SIG-M5 treated with dmso at 0.1 percent for 504 hours (cell line): Measurements from ENCODE around the gene ENAH.

Experiments
- DNase-seq: peaks from one replicate; lab custom pipeline; 2025; ENCODE audit not compliant: unreplicated experiment; lab: John Stamatoyannopoulos, UW

ENAH gene

DNA sequence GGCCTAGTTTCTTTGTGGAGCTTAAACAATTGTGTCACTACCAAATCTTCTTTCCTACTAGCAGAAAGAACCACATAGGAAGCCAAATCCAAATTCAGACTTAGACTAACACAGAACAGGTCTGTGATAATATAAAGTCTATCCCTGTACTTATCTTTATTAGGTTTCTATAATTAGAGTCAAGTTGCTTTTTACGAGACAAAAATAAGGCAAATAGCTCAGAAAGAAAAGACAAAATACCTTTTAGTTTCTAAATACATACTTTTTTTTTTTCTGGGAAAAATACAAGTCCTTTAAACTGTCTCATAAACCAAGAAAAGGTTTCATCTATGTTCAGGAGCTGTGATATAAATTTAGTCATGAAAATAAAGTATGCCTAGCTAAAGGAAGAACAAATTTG lies 146.2 kb downstream of the ENAH start:
- no peak for DNase-seq

GRCh38 chr1:225504776-225505175 lies 148.1 kb downstream of the ENAH start:
- DNase-seq, result no peak

DNA sequence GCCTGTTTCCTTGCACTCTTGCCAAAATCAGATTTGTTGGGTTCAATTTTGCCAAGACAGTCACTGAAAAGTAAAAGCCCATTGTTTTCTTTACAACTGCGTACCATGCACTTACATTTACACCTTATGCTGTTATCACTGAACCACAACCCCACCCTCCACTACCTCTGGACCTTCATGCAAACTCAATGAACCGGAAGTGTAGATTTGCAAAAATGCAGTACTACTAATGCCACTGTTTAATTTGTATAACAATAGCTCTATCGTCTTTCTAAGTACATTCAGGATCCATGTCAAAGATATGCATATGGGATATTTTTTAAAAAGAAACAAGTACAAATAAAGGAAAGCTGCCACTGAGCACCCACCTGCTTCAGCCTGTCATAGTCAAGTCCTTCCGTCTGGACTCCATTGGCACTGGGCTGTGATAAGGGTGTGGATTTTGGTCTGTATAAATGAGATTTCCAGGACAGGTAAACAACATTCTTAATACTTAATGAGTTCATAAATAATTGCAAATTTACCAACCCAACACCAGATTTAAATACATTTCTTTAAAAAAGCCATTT lies 152.2 kb downstream of the ENAH start:
- DNase-seq, result no peak

DNA sequence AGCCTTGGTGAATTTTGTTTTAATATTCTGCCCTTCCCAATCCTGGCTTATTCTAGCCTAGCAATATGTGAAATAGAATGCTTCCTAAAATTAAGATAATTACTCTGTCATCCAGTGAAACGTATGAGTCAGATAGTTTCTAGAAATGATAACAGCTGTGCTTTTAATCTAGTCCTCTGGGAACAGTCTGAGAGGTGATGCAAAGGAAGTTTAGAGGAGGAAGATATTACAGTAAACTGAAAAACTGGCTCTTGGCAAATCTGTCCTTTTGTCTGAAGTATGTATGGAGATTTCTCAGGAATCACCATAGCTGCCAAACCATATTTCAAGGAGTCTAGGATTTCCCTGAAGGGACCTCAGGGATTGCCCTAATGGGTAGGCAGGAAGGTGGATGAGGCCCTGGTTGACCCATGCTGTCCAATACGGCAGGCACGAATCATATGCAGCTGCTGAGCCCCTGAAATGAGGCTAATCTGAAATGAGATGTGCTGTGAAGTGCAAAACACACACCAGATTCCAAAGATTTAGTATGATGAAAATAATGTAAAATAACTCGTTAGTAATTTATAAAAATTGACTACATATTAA lies 154.3 kb downstream of the ENAH start:
- DNase-seq, result no peak

- no peak for DNase-seq
These were observed 158.0 kb downstream of the ENAH start for GRCh38 chr1:225494789-225495359.

DNA sequence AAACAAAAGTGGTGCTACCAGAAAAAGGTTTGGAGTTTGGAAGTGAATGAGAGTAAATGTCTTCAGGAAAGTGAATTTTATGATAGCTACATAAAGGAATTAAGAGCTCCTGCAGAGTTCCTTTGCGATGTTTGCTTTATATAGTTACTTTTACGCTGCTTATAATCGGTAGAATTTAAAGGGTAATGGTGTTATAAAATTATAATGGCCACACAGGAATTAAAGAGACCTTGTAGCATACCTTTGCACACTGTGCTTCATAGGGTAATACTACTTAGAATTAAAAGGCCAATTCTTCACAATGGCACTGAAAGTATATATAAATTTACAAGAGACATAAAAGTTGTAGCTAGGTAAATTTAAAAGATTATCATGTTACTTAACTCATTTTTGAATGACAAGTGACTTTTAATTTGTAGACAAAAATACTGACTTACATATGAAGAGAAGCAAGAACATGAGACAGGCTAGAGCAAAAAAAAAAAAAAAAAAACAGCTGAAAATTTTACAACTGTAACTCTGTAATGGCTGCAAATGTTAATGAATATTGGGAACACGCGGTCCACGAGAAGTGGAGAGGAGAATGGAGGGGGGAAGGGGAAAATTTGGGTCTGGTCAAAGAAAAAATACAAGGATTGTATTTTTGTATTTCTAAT lies 159.2 kb downstream of the ENAH start:
- no peak for DNase-seq

GRCh38 chr1:225488676-225489075 lies 164.2 kb downstream of the ENAH start:
- DNase-seq, result no peak

GRCh38 chr1:225486856-225487255 lies 166.1 kb downstream of the ENAH start:
- no peak for DNase-seq

DNA sequence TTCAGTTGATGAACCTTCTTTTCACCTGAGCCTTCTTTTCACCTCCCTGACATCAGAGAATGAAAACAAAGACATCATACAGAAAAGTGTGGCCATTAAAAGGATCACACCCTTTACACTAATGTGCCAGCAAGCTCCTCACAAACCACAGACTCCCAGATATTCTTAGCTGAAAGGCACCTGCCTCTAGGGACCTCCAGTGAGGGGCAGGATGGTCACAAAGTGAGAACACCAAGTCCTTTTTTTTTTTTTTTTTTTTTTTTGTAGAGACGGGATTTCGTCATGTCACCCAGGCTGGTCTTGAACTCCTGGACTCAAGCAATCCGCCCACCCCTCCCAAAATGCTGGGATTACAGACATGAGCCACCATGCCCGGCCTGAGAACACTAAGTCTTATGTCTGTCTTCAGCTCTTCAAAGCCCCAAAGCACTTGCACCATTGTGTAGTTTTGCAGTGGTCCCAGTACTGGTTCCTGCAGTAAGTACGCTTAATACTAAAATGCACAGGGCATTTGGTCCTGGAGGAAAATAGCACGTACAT lies 166.9 kb downstream of the ENAH start:
- no peak for DNase-seq

- no peak for DNase-seq
These were observed 167.7 kb downstream of the ENAH start for GRCh38 chr1:225485226-225485625.

- no peak for DNase-seq
These were observed 168.2 kb downstream of the ENAH start for GRCh38 chr1:225484657-225485214.

- no peak for DNase-seq
These were observed 168.9 kb downstream of the ENAH start for GRCh38 chr1:225483818-225484656.

DNA sequence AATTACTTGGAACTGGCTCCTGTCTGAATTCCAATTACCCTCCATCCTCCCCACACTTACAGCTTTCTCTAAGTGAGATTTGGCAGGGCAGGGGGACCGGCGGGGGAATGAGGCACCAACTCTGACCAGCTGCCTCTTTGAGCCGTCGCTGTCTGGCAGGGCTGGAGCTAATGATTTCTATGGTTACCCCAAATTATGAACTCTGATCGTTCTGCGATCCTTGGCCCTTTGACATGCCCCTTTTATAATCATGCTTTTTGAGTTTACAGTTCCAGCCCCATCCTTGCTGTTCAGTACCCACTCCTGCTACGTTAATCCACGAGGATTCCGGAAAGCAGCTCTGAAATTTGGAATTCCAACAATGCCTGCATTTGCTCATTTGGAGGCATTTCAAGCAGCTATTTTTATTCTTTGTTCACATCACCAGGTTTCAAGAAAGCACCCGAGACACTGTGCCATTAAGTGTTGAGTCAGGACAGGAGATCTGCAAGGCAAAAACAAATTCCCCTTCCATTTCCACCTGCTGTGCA lies 170.4 kb downstream of the ENAH start:
- DNase-seq, result no peak

DNA sequence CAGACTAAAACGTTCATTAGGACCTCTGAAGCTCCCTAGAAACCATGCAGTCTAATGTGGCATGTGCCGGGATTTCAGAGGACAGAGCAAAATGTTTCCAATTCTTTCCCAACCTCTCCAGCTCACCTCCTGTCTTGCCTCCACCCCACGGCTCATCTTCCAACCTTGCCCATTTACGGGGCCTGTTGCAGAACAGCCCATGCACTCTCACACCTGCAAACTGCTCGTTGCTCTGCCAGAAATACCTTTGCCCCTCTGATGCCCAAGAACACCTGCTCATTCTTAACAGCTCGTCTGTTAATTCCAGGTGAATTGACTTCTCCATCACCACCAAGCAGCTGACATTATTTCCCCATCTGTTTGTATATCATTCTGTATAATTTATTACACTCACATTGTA lies 171.2 kb downstream of the ENAH start:
- no peak for DNase-seq

GRCh38 chr1:225480825-225481434 lies 172.0 kb downstream of the ENAH start:
- DNase-seq, result peak; percentile 75

DNA sequence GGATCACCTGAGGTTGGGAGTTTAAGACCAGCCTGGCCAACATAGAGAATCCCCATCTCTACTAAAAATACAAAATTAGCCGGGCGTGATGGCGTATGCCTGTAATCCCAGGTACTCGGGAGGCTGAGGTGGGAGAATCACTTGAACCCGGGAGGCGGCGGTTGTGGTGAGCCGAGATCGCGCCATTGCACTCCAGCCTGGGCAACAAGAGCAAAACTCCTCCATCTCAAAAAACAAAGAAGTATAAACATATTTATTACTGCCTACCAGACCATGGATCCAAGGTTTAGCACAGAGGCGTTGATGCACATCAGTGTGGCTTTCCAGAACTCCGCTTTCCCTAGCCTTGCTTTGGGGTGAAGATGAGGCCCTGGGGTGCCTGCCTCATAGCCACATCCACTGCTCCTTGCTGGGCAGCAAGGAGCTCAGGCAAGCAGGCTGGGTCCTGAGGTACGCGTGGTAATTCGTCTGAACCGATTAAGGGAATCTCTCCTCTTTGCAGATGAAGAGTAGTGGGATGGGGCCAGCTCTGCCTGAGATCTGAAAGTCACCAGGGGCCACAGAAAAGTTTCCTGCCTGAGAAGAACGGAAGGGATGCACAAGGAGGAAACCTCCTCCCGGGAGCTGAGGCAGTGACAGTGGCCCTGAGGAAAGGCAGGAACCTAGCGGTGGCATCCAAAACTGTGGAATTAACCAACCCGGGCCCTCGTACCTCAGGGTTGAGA lies 172.8 kb downstream of the ENAH start:
- DNase-seq, result no peak

- DNase-seq, result no peak
These were observed 173.6 kb downstream of the ENAH start for GRCh38 chr1:225479341-225479740.

GRCh38 chr1:225477296-225477911 lies 175.5 kb downstream of the ENAH start:
- no peak for DNase-seq

- no peak for DNase-seq
These were observed 176.4 kb downstream of the ENAH start for GRCh38 chr1:225476538-225476988.
